ENCODE data around the gene NTMT1. TPM values are rescaled to one million over a fixed set of nuclear protein-coding genes. Genes with fewer than 3 reads are reported as not detected.
A peak's percentile ranks its signal among the peaks of the same experiment; 100 is the strongest.

The NTMT1 gene
- total and polyA plus RNA-seq, 3 experiments from 2014 or later, result 48.6 to 68.9 (median 65.5) TPM

DNA sequence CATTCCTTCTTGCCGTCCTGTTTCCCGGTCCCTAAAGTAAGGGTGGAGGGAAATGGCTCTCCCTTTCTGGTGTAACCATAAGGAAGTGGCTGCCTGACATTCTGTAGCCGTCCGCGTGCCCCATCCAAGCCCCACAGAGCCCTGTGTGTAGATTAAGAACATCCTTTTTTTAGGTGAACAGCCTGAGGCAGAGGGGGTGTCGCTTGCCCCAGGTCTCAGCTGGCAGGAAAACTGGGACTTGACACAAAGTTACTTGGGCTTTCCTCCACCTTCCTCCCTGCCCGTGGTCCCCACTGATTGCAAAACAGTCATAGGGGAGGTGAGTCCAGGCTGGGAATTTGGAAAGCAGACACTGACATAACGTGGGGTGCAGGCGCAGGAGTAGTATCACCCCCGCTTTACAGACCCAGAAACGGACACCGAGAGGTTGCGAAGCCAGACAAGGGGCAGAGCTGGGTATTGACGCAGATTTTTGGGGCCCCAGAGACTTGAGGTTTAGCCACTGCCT lies 27.8 kb upstream of the NTMT1 start:
- H3K27me3 Mint-ChIP-seq, result peaks cover 8 to 12% of the 10 kb centered on the region in 2 donors
- POLR2A ChIA-PET, result interaction anchor here (0.5 to 1.3 kb wide), 2 partner anchors 20 to 214 kb away, joined by 3 to 4 read pairs; no protein-coding TSS in a partner anchor

GRCh38 chr9:129601082-129601674 lies 24.8 kb upstream of the NTMT1 start:
- CTCF ChIA-PET, result no interaction called here
- H3K9me3 ChIP-seq (ENCODE audit: low read length), result no peaks in the 10 kb centered on the region
- H3K27ac ChIP-seq (ENCODE audit: low read depth, low read length), result no peak overlapping the region
- H3K4me3 Mint-ChIP-seq, result no peak overlapping the region
- H3K27me3 Mint-ChIP-seq, result peaks cover 5 to 6% of the 10 kb centered on the region in 2 donors
- H3K9me3 Mint-ChIP-seq, result no peaks in the 10 kb centered on the region
- no peaks in the 10 kb centered on the region for H3K36me3 ChIP-seq (ENCODE audit: insufficient read depth, low read length)
- H3K36me3 Mint-ChIP-seq, result no peaks in the 10 kb centered on the region
- peaks cover 23% of the 10 kb centered on the region for H3K4me1 ChIP-seq (ENCODE audit: insufficient read depth, low read length)
- peaks cover 23 to 44% (median 24%) of the 10 kb centered on the region in 3 donors for H3K4me1 Mint-ChIP-seq
- POLR2A ChIA-PET, result no interaction called here
- no peak for DNase-seq
- peaks cover 5% of the 10 kb centered on the region for H3K27me3 ChIP-seq (ENCODE audit: insufficient read depth, low read length, poor library complexity, severe bottlenecking)
- no peak overlapping the region for H3K27ac Mint-ChIP-seq
- no peak overlapping the region for H3K4me3 ChIP-seq (ENCODE audit: low read length)

More for the DNA sequence above, 27.8 kb upstream of the NTMT1 start:
- CTCF ChIA-PET, result interaction anchor here (0.7 to 2.4 kb wide), 8 partner anchors 8 to 467 kb away, joined by 3 to 9 read pairs (median 4); no protein-coding TSS in a partner anchor
- Histone ChIP-seq H3K4me3 (ENCODE audit: low read length) (peak overlapping the region; percentile 36), H3K27ac (ENCODE audit: low read depth, low read length) (no peak overlapping the region), H3K27me3 (ENCODE audit: insufficient read depth, low read length, poor library complexity, severe bottlenecking) (peaks cover 5% of the 10 kb centered on the region), H3K9me3 (ENCODE audit: low read length) (no peaks in the 10 kb centered on the region), H3K4me1 (ENCODE audit: insufficient read depth, low read length) (peaks cover 14% of the 10 kb centered on the region), H3K36me3 (ENCODE audit: insufficient read depth, low read length) (no peaks in the 10 kb centered on the region)
- Mint-ChIP-seq H3K9me3 (no peaks in the 10 kb centered on the region), H3K36me3 (no peaks in the 10 kb centered on the region), H3K27ac (peak overlapping the region; percentile 25 to 87 (median 66)), H3K4me1 (peaks cover 15 to 35% (median 24%) of the 10 kb centered on the region in 3 donors), H3K4me3 (peak overlapping the region; percentile 52 to 74 (median 65))
- no peak for DNase-seq

DNA sequence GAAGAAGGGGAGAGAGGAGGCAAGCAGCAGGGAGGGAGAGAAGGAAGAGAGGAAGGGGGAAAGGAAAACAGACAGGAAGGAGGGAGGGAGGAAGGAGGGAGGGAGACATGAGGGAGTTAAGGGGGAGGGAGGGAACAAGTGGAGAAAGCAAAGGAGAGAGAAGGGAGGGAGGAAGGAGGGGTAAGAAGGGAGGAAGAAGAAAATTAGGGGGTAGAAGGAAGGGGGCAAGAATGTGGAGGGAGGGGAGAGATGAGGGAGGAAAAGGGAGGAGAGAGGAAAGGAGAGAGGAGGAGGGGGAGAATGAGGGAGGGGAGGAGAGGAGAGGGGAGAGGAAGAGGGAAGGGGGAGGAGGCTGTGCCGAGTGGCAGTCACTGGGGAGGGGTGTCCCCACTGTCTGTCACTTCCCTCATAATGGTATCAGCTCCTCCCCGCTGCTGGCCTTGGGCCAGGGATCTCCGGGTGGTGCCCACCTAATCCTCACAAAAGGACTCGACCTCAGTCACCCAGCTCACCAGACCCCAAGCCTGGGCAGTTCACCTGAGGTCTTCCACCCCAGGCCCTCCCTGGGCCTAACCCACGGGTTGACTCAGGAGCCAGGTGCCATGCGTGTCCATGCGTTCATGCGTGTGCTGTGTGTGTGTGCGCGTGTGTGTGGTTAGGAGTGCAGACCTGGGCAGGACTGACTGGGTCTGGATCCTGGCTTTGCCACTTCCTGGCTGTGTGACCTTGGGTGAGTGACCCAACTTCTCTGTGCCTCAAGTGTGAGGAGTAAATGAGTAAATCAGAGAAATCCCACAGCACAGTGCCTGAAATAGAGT lies 23.2 kb upstream of the NTMT1 start:
- Histone ChIP-seq H3K27me3 (ENCODE audit: insufficient read depth, low read length, poor library complexity, severe bottlenecking) (peaks cover 5% of the 10 kb centered on the region), H3K9me3 (ENCODE audit: low read length) (no peaks in the 10 kb centered on the region), H3K4me3 (ENCODE audit: low read length) (no peak overlapping the region), H3K4me1 (ENCODE audit: insufficient read depth, low read length) (peaks cover 25% of the 10 kb centered on the region), H3K27ac (ENCODE audit: low read depth, low read length) (no peak overlapping the region), H3K36me3 (ENCODE audit: insufficient read depth, low read length) (no peaks in the 10 kb centered on the region)
- H3K36me3 Mint-ChIP-seq, result no peaks in the 10 kb centered on the region
- H3K27ac Mint-ChIP-seq, result peak overlapping the region in 6 of 8 donors; percentile 34 to 78 (median 47)
- peaks cover 5 to 6% of the 10 kb centered on the region in 2 donors for H3K27me3 Mint-ChIP-seq
- POLR2A ChIA-PET, result no interaction called here
- CTCF ChIA-PET, result no interaction called here
- no peaks in the 10 kb centered on the region for H3K9me3 Mint-ChIP-seq
- peaks cover 32 to 49% (median 33%) of the 10 kb centered on the region in 3 donors for H3K4me1 Mint-ChIP-seq
- H3K4me3 Mint-ChIP-seq, result no peak overlapping the region
- DNase-seq, result peak in 1 of 5 donors; percentile 59

- Mint-ChIP-seq H3K36me3 (no peaks in the 10 kb centered on the region), H3K9me3 (no peaks in the 10 kb centered on the region), H3K27me3 (no peaks in the 10 kb centered on the region), H3K4me1 (peaks cover 24 to 54% (median 29%) of the 10 kb centered on the region in 3 donors), H3K27ac (peak overlapping the region in 6 of 8 donors; percentile 10 to 97 (median 82)), H3K4me3 (peak overlapping the region in 3 of 7 donors; percentile 32 to 73 (median 55))
- DNase-seq, result no peak
- Histone ChIP-seq H3K4me1 (ENCODE audit: insufficient read depth, low read length) (peaks cover 23% of the 10 kb centered on the region), H3K27me3 (ENCODE audit: insufficient read depth, low read length, poor library complexity, severe bottlenecking) (no peaks in the 10 kb centered on the region), H3K9me3 (ENCODE audit: low read length) (no peaks in the 10 kb centered on the region), H3K36me3 (ENCODE audit: insufficient read depth, low read length) (no peaks in the 10 kb centered on the region), H3K4me3 (ENCODE audit: low read length) (no peak overlapping the region), H3K27ac (ENCODE audit: low read depth, low read length) (no peak overlapping the region)
- ChIA-PET POLR2A (interaction anchor here (1.4 kb wide), 1 partner anchor 34 kb away, joined by 3 read pairs; no protein-coding TSS in a partner anchor), CTCF (interaction anchor here (0.9 to 1.5 kb wide), 4 partner anchors 22 to 464 kb away, joined by 3 to 7 read pairs (median 4); partner anchors contain the start of gene NTMT1)
Observed at GRCh38 chr9:129604056-129604765, 21.8 kb upstream of the NTMT1 start.

DNA sequence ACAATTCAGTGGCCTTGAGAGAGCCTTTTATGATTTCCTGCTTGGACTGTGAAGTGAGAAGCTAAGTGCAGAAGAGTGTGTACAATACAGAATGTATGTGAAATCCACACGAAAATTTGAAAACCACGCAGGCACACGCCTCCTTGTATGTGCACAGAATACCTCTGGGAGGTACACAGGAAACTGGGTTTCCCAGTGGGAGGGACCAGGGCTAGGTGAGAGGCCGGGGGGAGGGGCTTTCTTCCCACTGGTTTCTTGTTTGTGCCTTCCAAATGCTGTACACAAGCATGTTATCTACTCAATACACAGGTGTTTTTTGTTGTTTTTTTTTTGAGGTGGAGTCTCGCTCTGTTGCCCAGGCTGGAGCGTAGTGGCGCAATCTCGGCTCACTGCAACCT lies 21.2 kb upstream of the NTMT1 start:
- Mint-ChIP-seq H3K36me3 (peaks cover 0 to under 1% (median 0%) of the 10 kb centered on the region in 3 donors), H3K4me3 (peak overlapping the region in 4 of 7 donors; percentile 32 to 73 (median 60)), H3K4me1 (peaks cover 27 to 57% (median 32%) of the 10 kb centered on the region in 3 donors), H3K9me3 (no peaks in the 10 kb centered on the region), H3K27me3 (peaks cover 0 to under 1% of the 10 kb centered on the region in 2 donors), H3K27ac (peak overlapping the region; percentile 66 to 97 (median 81))
- no peak for DNase-seq
- POLR2A ChIA-PET, result interaction anchor here (1.4 kb wide), 1 partner anchor 35 kb away, joined by 3 read pairs; no protein-coding TSS in a partner anchor
- Histone ChIP-seq H3K4me3 (ENCODE audit: low read length) (no peak overlapping the region), H3K27me3 (ENCODE audit: insufficient read depth, low read length, poor library complexity, severe bottlenecking) (no peaks in the 10 kb centered on the region), H3K27ac (ENCODE audit: low read depth, low read length) (no peak overlapping the region), H3K36me3 (ENCODE audit: insufficient read depth, low read length) (no peaks in the 10 kb centered on the region), H3K9me3 (ENCODE audit: low read length) (no peaks in the 10 kb centered on the region), H3K4me1 (ENCODE audit: insufficient read depth, low read length) (peaks cover 26% of the 10 kb centered on the region)
- CTCF ChIA-PET, result interaction anchor here (0.9 to 1.9 kb wide), 6 partner anchors 8 to 465 kb away, joined by 3 to 9 read pairs (median 4); partner anchors contain the start of gene NTMT1

DNA sequence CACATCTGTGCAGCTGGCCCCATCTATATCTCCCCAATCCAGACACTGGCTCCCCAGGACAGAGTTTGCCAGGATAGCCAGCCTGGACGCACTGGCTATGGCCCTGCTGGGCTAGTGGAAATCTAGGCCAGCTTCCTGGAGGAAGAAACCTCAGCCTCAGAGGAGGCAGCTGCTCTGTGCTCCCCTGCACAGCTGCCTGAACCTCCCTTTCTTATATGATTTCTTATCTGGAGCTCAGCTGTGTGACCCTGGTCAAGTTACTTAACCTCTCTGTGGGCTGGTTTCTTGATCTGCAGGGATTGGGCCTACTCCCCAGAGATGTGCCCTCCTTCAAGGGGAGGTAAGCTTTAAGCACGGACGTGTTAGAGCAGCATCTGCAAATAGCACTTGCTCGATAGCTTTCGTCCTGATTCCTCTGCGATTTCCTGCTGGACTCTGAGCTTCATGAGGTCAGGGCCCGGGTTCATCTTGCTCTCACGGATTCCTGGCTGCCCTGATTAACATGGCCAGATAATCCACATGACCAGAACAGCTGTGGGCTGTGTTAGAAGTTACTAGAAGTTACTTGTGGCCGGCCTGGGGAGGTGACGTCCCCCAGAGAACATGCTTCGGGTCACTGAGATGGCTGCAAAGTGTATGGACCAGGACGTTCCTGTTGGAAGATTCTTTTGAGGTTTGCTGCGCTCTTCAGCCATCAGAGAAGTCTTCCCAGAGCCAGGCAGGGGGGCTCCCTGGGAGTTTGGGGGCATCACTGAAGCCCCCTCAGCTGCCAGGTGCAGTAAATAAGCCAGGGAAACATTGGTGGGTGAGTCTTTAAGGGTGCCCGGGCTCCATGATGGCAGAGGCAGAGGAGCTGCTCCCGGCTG lies 19.6 kb upstream of the NTMT1 start:
- Mint-ChIP-seq H3K27ac (peak overlapping the region; percentile 12 to 96 (median 67)), H3K4me1 (peaks cover 35 to 69% (median 38%) of the 10 kb centered on the region in 3 donors), H3K36me3 (peaks cover 0 to 2% (median 0%) of the 10 kb centered on the region in 3 donors), H3K4me3 (no peak overlapping the region), H3K9me3 (no peaks in the 10 kb centered on the region), H3K27me3 (peaks cover 0 to 7% of the 10 kb centered on the region in 2 donors)
- Histone ChIP-seq H3K27ac (ENCODE audit: low read depth, low read length) (no peak overlapping the region), H3K4me3 (ENCODE audit: low read length) (no peak overlapping the region), H3K4me1 (ENCODE audit: insufficient read depth, low read length) (peaks cover 36% of the 10 kb centered on the region), H3K27me3 (ENCODE audit: insufficient read depth, low read length, poor library complexity, severe bottlenecking) (no peaks in the 10 kb centered on the region), H3K36me3 (ENCODE audit: insufficient read depth, low read length) (no peaks in the 10 kb centered on the region), H3K9me3 (ENCODE audit: low read length) (no peaks in the 10 kb centered on the region)
- ChIA-PET CTCF (interaction anchor here (0.8 to 2.1 kb wide), 12 partner anchors 9 to 476 kb away, joined by 3 to 9 read pairs (median 4); no protein-coding TSS in a partner anchor), POLR2A (no interaction called here)
- DNase-seq, result no peak

DNA sequence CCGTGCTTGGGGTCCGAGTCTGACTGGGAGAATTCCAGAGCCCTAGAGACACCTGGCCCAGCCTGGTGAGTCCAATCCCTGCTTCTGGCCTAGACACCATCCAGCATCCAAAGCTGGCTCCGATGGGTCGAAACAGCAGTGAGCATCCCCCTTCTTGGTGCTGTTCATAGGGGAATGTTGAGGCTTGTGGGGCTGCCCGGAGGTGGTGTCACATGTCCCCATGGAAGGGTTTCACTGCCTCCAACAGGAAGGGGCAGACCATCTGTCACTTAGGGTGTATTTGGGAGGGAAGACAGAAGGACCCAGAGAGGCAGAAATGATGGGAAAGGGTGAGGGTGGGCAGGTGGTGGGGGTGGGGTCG lies 19.0 kb upstream of the NTMT1 start:
- no peaks in the 10 kb centered on the region for H3K36me3 ChIP-seq (ENCODE audit: insufficient read depth, low read length)
- CTCF ChIA-PET, result interaction anchor here (1.3 to 2.1 kb wide), 6 partner anchors 10 to 477 kb away, joined by 3 to 9 read pairs (median 6); no protein-coding TSS in a partner anchor

More for the DNA sequence above, 19.0 kb upstream of the NTMT1 start:
- Mint-ChIP-seq H3K27me3 (peaks cover 0 to 7% of the 10 kb centered on the region in 2 donors), H3K27ac (peak overlapping the region in 7 of 8 donors; percentile 70 to 97 (median 88)), H3K9me3 (no peaks in the 10 kb centered on the region), H3K36me3 (peaks cover 0 to 2% (median 0%) of the 10 kb centered on the region in 3 donors), H3K4me1 (peaks cover 35 to 71% (median 38%) of the 10 kb centered on the region in 3 donors), H3K4me3 (peak overlapping the region in 2 of 7 donors; percentile 61 to 71)
- H3K4me3 ChIP-seq (ENCODE audit: low read length), result no peak overlapping the region
- H3K27ac ChIP-seq (ENCODE audit: low read depth, low read length), result no peak overlapping the region
- no peaks in the 10 kb centered on the region for H3K27me3 ChIP-seq (ENCODE audit: insufficient read depth, low read length, poor library complexity, severe bottlenecking)
- peaks cover 38% of the 10 kb centered on the region for H3K4me1 ChIP-seq (ENCODE audit: insufficient read depth, low read length)
- no peaks in the 10 kb centered on the region for H3K9me3 ChIP-seq (ENCODE audit: low read length)
- DNase-seq, result no peak
- POLR2A ChIA-PET, result no interaction called here
